HG02884 (cell line): ENCODE results near the gene RIC3.

Experiments
- ATAC-seq: cut with Tn5 transposase; IDR thresholded peaks from one replicate; pipeline ENCODE4 v1.9.1; 2021; ENCODE audit warnings: mild to moderate bottlenecking, moderate library complexity; ENCODE audit not compliant: unreplicated experiment

RIC3 gene

DNA sequence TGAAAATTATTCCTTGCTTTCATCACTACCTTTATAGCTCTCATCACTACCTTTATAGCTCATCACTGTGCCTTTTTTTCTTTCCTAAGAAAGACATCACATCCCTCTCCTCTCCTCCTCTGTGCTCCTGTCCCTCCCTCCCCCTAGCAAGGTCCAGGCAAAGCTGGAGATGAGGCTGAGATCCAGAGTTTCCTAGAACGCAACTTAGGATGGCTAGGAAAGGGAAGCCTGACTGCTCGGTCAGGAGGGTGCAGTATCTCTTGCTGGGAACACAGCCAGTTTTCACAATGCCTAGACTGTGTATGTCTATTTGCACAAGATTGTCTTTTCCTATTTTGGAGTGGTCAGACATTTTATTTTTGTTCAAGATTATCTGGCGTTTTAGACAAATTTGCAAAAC lies 63.2 kb downstream of the RIC3 start:
- ATAC-seq: no peak

- no peak for ATAC-seq
These were observed 63.7 kb downstream of the RIC3 start for GRCh38 chr11:8105133-8105532.

- ATAC-seq: no peak
These were observed 64.9 kb downstream of the RIC3 start for GRCh38 chr11:8103909-8104308.

- no peak for ATAC-seq
These were observed 65.9 kb downstream of the RIC3 start for GRCh38 chr11:8102965-8103364.

DNA sequence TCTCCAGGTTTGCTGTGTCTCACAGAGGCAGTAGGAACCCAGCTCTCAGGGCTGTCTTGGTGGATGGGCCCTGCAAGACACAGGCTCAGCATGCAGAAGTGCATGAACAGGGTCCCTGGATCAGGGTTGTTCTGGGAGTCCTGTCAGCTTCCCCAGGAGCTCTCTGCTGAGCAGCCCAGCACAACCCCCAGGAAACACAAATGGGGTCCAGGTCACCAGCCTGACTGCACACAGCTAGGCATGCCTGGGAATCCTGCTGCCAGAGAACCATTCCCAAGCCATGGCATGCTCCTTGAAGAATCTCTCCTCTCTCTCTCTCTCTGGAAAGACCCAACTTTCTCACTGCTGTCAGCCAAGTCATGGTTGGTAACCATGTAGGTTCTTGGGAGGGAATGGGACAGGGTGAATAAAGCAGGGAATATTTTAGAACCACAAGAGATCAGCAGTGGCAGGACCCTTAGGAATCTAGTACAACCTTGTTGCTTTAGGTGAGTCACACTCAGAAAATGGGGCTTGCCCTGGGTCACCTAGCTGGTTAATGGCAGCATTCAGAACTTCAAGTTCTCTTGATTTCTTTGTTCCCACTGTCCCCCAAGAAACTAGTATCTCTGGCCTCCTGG lies 66.4 kb downstream of the RIC3 start:
- no peak for ATAC-seq

GRCh38 chr11:8101421-8101820 lies 67.4 kb downstream of the RIC3 start:
- ATAC-seq: no peak

DNA sequence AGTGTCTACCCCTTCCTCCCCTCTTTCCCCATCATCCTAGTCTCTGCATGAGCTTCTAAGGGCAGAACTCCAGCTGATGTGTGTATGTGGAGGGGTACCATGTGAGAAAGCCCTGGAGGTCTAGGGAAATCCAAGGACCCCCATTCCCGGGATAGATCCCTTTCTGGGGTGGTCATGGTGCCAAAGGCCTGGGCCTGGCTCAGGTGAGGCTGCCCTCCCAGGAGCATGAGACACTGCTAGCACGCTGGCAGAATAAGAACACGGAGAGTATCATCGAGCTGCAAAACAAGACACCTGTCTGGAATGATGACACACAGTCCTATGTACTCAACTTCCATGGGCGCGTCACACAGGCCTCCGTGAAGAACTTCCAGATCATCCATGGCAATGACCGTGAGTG lies 68.2 kb downstream of the RIC3 start:
- ATAC-seq: no peak

GRCh38 chr11:8100158-8100557 lies 68.7 kb downstream of the RIC3 start:
- no peak for ATAC-seq

DNA sequence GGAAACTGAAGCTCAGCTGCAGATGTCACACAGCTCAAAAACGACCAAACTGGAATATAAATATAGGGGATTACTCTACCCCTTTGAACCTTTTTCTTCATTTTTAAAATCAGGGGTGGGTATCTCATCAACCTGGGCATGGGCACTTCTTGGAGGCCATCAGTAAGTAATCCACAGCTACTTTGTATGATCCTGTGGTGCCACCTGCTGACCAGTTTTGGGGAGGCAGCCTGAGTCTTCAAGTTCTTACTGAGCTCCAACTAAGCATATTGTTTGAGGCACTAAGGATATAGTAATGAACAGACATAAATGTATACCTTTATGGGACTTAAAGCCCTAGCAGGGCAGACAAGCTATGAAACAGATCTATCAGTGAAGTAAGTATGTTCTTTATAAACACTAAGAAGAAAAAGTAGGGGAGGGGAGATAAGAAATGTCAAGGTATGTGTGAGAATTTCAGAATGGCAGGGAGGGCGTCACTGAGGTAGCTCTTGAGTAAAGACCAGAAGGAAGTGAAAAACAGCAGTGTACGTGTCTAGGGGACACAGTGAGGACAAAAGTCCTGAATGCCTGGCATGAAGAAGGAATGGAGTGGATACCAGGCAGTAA lies 69.4 kb downstream of the RIC3 start:
- ATAC-seq: no peak

- no peak for ATAC-seq
These were observed 69.9 kb downstream of the RIC3 start for GRCh38 chr11:8098879-8099278.

- no peak for ATAC-seq
These were observed 70.5 kb downstream of the RIC3 start for GRCh38 chr11:8098361-8098760.

GRCh38 chr11:8097926-8098325 lies 70.9 kb downstream of the RIC3 start:
- no peak for ATAC-seq

- no peak for ATAC-seq
These were observed 71.4 kb downstream of the RIC3 start for GRCh38 chr11:8097468-8097867.

DNA sequence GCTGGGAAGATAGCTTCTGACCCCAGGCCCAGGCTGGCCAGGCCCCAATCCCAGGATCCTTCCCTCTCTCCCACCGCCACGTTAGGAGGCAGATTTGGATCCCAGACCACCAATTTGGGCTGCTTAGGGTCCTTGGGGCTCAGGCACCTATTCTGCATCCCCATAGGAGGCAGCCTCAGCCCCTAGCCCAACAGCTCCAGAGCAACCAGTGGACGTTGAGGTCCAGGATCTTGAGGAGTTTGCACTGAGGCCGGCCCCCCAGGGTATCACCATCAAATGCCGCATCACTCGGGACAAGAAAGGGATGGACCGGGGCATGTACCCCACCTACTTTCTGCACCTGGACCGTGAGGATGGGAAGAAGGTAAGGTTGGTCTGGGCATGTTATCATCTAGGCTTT lies 71.8 kb downstream of the RIC3 start:
- no peak for ATAC-seq

GRCh38 chr11:8096575-8096974 lies 72.2 kb downstream of the RIC3 start:
- ATAC-seq: no peak

- ATAC-seq: no peak
These were observed 72.9 kb downstream of the RIC3 start for GRCh38 chr11:8095806-8096522.

DNA sequence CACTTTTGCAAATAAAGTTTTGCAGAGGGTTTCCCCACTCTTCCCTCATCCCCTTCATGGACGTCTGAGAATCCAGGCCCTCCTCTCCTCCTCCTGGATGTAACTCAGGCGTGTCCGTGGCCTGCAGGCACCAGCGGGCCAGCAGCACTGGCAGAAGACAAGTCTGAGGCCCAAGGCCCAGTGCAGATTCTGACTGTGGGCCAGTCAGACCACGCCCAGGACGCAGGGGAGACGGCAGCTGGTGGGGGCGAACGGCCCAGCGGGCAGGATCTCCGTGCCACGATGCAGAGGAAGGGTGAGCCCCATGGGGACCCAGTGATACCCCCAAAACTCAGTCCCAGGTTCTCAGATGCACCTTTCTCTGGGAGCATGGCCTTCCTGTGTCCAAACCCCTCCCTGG lies 73.5 kb downstream of the RIC3 start:
- no peak for ATAC-seq

GRCh38 chr11:8094656-8095055 lies 74.2 kb downstream of the RIC3 start:
- ATAC-seq: no peak

DNA sequence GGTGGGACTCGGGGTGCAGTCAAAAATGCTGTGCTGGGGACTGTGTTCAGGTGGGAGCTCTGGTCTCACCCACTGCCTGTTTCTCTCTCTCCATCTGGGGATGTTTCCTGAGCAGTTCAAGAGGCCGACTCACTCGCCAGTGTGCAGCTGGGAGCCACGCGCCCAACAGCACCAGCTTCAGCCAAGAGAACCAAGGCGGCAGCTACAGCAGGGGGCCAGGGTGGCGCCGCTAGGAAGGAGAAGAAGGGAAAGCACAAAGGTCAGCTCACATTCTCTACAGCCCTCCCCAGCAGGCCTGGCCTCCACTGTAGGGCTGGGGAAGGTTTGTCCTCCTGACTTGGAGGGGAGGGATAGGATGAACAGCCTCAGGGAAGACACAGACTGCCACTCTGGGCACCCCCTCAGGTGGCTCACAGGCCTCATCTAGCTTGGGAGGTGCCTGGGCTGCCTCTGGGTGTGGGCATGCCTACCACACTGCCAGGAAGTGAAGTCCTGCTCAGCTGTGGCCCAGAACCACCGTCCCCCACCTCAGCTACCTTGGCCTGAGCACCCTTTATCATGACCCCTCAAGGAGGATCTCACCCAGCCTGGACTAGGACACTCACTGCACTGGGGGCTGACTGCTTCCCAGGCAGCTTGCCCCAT lies 74.8 kb downstream of the RIC3 start:
- no peak for ATAC-seq

GRCh38 chr11:8092587-8093424 lies 76.0 kb downstream of the RIC3 start:
- peak; percentile 83 for ATAC-seq

GRCh38 chr11:8091721-8092120 lies 77.1 kb downstream of the RIC3 start:
- ATAC-seq: no peak
